ENCODE results near the gene JUN. TPM values are rescaled to one million over a fixed set of nuclear protein-coding genes. Genes with fewer than 3 reads are reported as not detected.

The JUN gene
- polyA plus RNA-seq, 1 donor (not counting 4 experiments of a cell fraction or from before 2014, with no cell fraction given): 70.1 TPM

DNA sequence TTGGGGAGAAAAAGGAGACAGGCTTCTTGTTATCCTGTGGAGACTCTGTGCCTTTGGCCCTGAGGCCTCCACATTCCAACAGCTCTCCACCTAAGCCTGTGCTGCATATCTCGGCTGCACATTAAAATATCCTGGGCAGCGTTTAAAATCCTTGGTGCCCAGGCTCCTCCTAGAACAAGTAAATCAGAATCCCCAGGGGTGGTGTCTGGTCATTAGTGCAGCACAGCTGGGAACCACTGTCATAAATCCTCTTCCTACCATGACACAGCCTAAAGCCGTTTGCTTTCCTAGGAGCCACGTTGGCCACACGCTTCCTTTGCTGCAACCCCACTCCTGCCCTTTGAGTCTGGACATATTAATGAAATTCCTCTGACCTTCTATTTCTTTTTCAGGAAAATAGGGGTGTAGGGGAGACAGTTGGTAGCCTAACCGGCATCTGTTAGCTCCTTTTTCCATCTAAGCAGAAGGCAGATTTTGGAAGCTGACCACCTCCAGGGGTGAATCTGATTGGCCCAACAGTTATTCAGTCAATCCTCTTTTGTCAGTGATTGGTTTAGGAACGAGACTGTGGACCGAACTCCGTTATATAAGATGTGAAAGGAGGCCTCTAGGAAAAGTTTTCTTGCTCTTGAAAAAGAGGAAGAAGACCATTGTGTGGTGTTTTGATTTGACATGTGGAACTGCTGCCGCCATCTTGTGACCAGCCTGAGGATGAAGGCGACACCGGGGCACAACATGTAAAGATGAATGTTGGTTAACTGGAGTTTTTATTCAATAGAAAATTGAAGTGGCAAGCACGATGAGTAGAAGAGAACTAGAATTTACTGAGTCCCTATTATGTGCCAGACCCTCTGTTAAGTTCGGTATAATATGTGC, 41.9 kb downstream of the JUN start:
- no peak for DNase-seq (ENCODE audit: low read depth, low spot score)
- H3K9me3 ChIP-seq (ENCODE audit: control insufficient read depth, low read depth, low read length): no peaks in the 10 kb centered on the region
- H3K4me3 ChIP-seq (ENCODE audit: control insufficient read depth in 2 of 3, extremely low read depth in 1 of 3, insufficient read depth in 2 of 3, low read depth in 1 of 3, low read length in 3 of 3): no peak overlapping the region
- H4K20me1 ChIP-seq (ENCODE audit: control insufficient read depth, extremely low read depth, insufficient read depth, low read length): no peaks in the 10 kb centered on the region
- H3K27me3 ChIP-seq (ENCODE audit: control insufficient read depth, extremely low read depth, insufficient read depth, low read length): no peaks in the 10 kb centered on the region
- no peak for TF ChIP-seq CTCF (optimal IDR thresholded peaks at IDR 0.05 in 1 of 3, IDR thresholded peaks at IDR 0.05 in 1 of 3, conservative IDR thresholded peaks at IDR 0.05 in 1 of 3; ENCODE audit: extremely low read depth in 1 of 3, insufficient read depth in 2 of 3, low read length in 3 of 3)
- H3K4me1 ChIP-seq (ENCODE audit: control insufficient read depth, extremely low read depth, insufficient read depth, low read length): peaks cover 29% of the 10 kb centered on the region
- H3K36me3 ChIP-seq (ENCODE audit: control insufficient read depth in 2 of 2, extremely low read depth in 1 of 2, insufficient read depth in 2 of 2, low read length in 2 of 2): no peaks in the 10 kb centered on the region
- no peak overlapping the region for H3K4me2 ChIP-seq (ENCODE audit: control insufficient read depth, extremely low read depth, insufficient read depth, low read depth, low read length)
- H3K27ac ChIP-seq (ENCODE audit: control insufficient read depth, insufficient read depth, low read length): no peak overlapping the region
- no peak for FAIRE-seq
- H3K9me1 ChIP-seq (ENCODE audit: control insufficient read depth, extremely low read depth, insufficient read depth, low read length): no peaks in the 10 kb centered on the region
- no peak overlapping the region for H2AFZ ChIP-seq (ENCODE audit: control insufficient read depth, low read length)
- H3K79me2 ChIP-seq (ENCODE audit: control insufficient read depth, insufficient read depth, low read length): no peaks in the 10 kb centered on the region
- H3K9ac ChIP-seq (ENCODE audit: control insufficient read depth, extremely low read depth, insufficient read depth, low read length): no peak overlapping the region
- dilution Hi-C loops (cut with MboI; ENCODE audit: extremely low pct_ligation_motif_present, low sequenced_read_pairs): no loop called here

DNA sequence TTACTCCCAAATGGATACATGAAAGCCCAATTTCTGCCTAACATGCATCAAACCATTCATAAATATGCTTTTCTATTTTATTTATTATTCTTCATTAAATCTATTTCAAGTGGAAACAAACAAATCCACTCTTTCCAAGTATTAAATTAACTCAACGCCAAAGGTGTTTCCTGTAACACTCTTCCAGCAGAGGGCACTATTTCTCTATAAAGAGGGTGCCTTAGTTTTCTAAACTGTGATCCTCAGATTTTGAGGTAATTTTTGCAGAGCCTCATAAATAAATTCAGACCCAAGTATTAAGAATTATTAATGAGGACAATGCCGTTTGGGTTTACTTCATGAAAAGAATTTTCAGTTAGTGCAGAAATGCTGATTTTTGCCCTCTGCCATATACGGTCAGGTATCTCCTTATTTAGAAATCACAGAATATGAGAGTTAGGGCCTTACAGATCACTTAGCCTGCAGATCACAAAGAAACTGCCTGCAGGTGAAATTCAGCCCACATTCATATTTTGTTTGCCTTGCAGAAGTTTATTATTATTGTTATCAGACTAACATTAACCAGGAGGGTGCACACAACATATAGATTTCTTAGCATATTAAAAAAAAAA, 43.9 kb downstream of the JUN start:
- dilution Hi-C loops (cut with MboI; ENCODE audit: extremely low pct_ligation_motif_present, low sequenced_read_pairs): no loop called here
- DNase-seq (ENCODE audit: low read depth, low spot score) (no peak), FAIRE-seq (no peak)

More for the DNA sequence above, 43.9 kb downstream of the JUN start:
- H3K9me3 ChIP-seq (ENCODE audit: control insufficient read depth, low read depth, low read length): peaks cover 4% of the 10 kb centered on the region
- H4K20me1 ChIP-seq (ENCODE audit: control insufficient read depth, extremely low read depth, insufficient read depth, low read length): no peaks in the 10 kb centered on the region
- no peaks in the 10 kb centered on the region for H3K79me2 ChIP-seq (ENCODE audit: control insufficient read depth, insufficient read depth, low read length)
- H2AFZ ChIP-seq (ENCODE audit: control insufficient read depth, low read length): no peak overlapping the region
- no peaks in the 10 kb centered on the region for H3K36me3 ChIP-seq (ENCODE audit: control insufficient read depth in 2 of 2, extremely low read depth in 1 of 2, insufficient read depth in 2 of 2, low read length in 2 of 2)
- no peaks in the 10 kb centered on the region for H3K9me1 ChIP-seq (ENCODE audit: control insufficient read depth, extremely low read depth, insufficient read depth, low read length)
- H3K27me3 ChIP-seq (ENCODE audit: control insufficient read depth, extremely low read depth, insufficient read depth, low read length): no peaks in the 10 kb centered on the region
- no peak overlapping the region for H3K4me3 ChIP-seq (ENCODE audit: control insufficient read depth in 2 of 3, extremely low read depth in 1 of 3, insufficient read depth in 2 of 3, low read depth in 1 of 3, low read length in 3 of 3)
- no peak overlapping the region for H3K4me2 ChIP-seq (ENCODE audit: control insufficient read depth, extremely low read depth, insufficient read depth, low read depth, low read length)
- no peak for TF ChIP-seq EZH2 (IDR thresholded peaks at IDR 0.05; ENCODE audit: low read length)
- peak in 2 of 3 experiments; percentile 49 to 51 for TF ChIP-seq CTCF (optimal IDR thresholded peaks at IDR 0.05 in 1 of 3, IDR thresholded peaks at IDR 0.05 in 1 of 3, conservative IDR thresholded peaks at IDR 0.05 in 1 of 3; ENCODE audit: extremely low read depth in 1 of 3, insufficient read depth in 2 of 3, low read length in 3 of 3)
- no peak overlapping the region for H3K27ac ChIP-seq (ENCODE audit: control insufficient read depth, insufficient read depth, low read length)
- H3K4me1 ChIP-seq (ENCODE audit: control insufficient read depth, extremely low read depth, insufficient read depth, low read length): peaks cover 12% of the 10 kb centered on the region
- H3K9ac ChIP-seq (ENCODE audit: control insufficient read depth, extremely low read depth, insufficient read depth, low read length): no peak overlapping the region
